ENCODE data around the gene NHLH2. TPM values are rescaled to one million over a fixed set of nuclear protein-coding genes. Genes with fewer than 3 reads are reported as not detected.

NHLH2 gene
- total RNA-seq, 4 donors from 2014 or later = 0.25 to 0.88 (median 0.47) TPM

DNA sequence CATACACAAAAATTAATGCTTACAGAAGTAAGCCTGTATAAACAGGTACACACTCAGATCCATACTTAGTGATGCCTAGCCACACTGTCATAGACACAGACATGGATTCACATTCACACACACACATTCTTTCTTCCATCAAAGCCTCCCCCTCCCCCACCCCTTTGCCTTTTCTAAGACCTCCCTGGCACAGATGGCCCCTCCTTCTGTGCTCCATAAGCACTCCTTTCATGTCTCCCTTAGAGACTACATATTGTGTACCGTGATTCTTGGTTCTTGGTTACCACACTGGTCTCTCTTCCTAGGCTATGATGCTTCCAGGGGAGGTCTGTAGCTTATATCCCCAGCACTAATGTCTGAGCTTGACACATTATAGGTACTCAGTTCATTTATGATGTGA, 2.0 kb upstream of the NHLH2 start:
- 58 to 59% methylated on average over 1 of the region's 1 CpG for WGBS, 2 donors

DNA sequence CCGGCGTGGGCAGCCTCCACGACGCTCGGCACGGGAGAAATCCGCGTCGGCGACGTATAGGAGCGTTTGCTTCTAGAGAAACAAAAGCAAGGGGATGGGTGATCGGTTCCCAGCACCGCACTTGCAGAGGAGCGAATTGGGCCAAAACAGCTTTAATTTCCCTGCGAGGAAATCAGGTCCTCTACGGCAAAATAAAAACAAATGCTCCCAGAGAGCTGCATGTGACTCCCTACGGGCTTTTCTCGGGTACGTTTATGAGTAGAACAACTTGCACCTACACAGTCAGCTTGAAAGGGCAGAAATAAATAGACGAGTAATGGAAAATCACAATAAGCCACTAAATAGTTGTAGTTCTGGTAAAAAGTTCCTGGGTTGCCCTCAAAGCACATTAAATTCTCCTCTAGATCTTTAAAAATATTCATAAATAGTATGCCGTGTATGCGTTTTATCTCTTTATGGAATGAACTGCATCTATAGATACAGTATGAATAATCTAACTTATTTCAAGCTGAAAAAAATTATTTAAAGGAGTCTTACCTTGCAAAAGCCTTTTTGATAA, 1.2 kb downstream of the NHLH2 start:
- no peak overlapping the region for H3K4me3 ChIP-seq (ENCODE audit: low read depth, poor library complexity, severe bottlenecking)
- DNase-seq (ENCODE audit: low spot score in 2 of 2) = no peak
- intact Hi-C loops (cut with DNase I; ENCODE audit: low total_unique reads) = no loop called here
- WGBS, 2 donors = 3 to 6% methylated on average over 21 to 23 of the region's 23 CpGs
- TF ChIP-seq, protein P1, sequence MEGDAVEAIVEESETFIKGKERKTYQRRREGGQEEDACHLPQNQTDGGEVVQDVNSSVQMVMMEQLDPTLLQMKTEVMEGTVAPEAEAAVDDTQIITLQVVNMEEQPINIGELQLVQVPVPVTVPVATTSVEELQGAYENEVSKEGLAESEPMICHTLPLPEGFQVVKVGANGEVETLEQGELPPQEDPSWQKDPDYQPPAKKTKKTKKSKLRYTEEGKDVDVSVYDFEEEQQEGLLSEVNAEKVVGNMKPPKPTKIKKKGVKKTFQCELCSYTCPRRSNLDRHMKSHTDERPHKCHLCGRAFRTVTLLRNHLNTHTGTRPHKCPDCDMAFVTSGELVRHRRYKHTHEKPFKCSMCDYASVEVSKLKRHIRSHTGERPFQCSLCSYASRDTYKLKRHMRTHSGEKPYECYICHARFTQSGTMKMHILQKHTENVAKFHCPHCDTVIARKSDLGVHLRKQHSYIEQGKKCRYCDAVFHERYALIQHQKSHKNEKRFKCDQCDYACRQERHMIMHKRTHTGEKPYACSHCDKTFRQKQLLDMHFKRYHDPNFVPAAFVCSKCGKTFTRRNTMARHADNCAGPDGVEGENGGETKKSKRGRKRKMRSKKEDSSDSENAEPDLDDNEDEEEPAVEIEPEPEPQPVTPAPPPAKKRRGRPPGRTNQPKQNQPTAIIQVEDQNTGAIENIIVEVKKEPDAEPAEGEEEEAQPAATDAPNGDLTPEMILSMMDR (IDR thresholded peaks at IDR 0.05) = no peak
- no peak for TF ChIP-seq POLR2A (IDR thresholded peaks at IDR 0.05)

More for the DNA sequence above, 2.0 kb upstream of the NHLH2 start:
- no peak for DNase-seq (ENCODE audit: low spot score in 2 of 2)
- H3K4me3 ChIP-seq (ENCODE audit: low read depth, poor library complexity, severe bottlenecking) = no peak overlapping the region
- intact Hi-C loops (cut with DNase I; ENCODE audit: low total_unique reads) = no loop called here
- no peak for TF ChIP-seq POLR2A (IDR thresholded peaks at IDR 0.05)
- TF ChIP-seq, protein P1 (IDR thresholded peaks at IDR 0.05) = no peak

DNA sequence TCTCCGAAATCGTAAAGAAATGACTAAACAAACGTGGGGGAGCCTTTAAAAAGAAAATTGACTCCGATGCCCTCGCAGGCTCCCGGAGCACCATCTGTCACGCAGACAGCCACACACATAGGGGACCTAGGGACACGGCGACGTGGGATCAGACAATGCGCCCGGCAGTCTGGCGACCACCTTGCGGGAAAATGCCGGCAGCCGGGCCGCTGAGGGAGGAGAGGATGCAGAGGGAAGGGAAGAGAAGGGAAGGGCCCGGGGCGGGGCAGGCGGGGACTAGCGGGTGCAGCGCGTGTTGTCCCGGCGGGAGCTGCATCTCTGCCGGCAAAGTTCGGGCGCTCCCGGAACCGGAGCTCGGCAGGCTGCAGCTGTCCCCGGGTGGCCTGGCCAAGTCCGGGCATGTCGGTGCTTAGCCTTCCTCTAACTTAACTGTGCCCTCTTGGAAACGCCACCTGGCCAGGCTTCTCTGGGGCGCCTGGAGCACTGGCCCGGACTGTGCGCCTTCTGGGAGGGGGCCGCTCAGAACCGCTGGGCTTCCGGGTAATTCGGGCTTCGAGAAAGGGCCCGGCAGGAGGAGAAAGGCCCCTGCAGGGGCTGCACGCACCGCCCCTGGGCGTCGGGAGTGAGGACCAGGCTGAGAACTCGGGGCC, 1.8 kb downstream of the NHLH2 start:
- WGBS, 2 donors = 0 to 2% methylated on average over 48 to 49 of the region's 49 CpGs
- intact Hi-C loops (cut with DNase I; ENCODE audit: low total_unique reads) = no loop called here
- TF ChIP-seq, protein P1 (IDR thresholded peaks at IDR 0.05) = no peak
- no peak for TF ChIP-seq POLR2A (IDR thresholded peaks at IDR 0.05)
- DNase-seq (ENCODE audit: low spot score in 2 of 2) = peak in 1 of 2 donors; percentile 91
- H3K4me3 ChIP-seq (ENCODE audit: low read depth, poor library complexity, severe bottlenecking) = peak overlapping the region; percentile 4

DNA sequence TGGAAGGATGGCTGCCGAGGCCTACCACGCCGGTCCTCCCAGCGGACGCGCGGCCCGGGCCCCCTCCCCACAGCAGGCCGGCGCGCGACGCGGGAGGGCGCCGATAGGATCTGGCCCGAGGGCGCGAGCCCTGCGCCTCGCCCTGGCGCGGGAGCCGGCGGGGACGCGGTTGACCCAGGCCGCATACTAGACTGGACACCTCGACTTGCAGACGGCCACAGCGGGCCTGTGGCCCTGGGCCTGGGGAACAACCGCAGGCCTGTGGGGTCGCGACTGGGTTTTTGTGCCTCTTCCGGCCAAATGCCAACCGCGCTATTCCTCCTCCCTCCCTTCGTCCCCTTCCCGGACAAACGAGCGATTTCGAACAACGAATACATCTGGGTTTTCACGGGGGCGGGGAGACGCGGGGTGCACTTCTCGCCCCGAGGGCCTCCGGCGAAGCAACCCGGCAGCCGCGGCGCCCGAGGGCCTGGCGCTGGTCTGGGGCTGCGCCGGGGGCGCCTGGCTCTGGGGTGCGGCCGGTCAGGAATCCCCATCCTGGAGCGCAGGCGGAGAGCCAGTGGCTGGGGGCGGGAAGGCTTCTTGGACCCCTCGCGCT, 2.4 kb downstream of the NHLH2 start:
- TF ChIP-seq, protein P1 (IDR thresholded peaks at IDR 0.05) = no peak
- no peak for TF ChIP-seq POLR2A (IDR thresholded peaks at IDR 0.05)
- 1 to 2% methylated on average over 49 to 58 of the region's 67 CpGs for WGBS, 2 donors
- H3K4me3 ChIP-seq (ENCODE audit: low read depth, poor library complexity, severe bottlenecking) = peak overlapping the region; percentile 4
- intact Hi-C loops (cut with DNase I; ENCODE audit: low total_unique reads) = no loop called here
- DNase-seq (ENCODE audit: low spot score in 2 of 2) = no peak

DNA sequence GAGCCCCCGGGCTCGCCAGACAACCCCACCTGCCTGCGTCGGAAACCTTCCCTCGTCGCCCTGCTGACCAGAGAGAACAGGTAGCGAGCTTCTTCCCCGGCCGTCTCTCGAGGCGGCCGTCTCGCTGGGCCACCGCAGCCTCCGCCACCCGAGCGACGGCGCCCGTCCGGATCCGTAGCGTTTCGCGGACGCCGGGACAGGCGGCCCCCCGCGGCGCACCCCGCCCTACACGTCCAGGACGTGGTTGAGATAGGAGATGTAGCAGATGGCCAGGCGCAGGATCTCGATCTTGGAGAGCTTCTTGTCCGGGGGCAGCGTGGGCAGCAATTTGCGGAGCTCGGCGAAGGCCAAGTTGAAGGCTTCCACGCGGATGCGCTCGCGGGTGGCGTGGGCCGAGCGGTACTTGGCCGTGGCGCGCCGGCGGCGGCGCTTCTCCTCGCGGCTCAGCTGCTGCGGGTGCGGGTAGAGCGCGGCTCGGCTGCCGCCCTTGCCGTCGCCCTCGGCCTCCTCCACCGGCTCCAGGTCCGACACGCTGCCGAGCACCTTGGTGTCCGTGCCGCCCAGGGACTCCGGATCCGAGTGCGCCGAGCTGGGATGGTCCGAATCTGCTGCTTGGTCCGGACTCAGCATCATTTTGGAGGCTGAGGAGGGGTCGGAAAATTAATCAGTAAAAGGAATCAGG, 3.0 kb downstream of the NHLH2 start:
- intact Hi-C loops (cut with DNase I; ENCODE audit: low total_unique reads) = no loop called here
- TF ChIP-seq POLR2A (IDR thresholded peaks at IDR 0.05) = no peak
- TF ChIP-seq, protein P1 (IDR thresholded peaks at IDR 0.05) = no peak
- peak overlapping the region; percentile 2 for H3K4me3 ChIP-seq (ENCODE audit: low read depth, poor library complexity, severe bottlenecking)
- 1 to 8% methylated on average over 24 to 37 of the region's 80 CpGs for WGBS, 2 donors
- no peak for DNase-seq (ENCODE audit: low spot score in 2 of 2)

All from lower leg skin (tissue), 4 donors.